CD14-positive monocyte (primary cell): ENCODE measurements around the gene FKBP15. TPM values are rescaled to one million over a fixed set of nuclear protein-coding genes. Genes with fewer than 3 reads are reported as not detected.
A peak's percentile ranks its signal among the peaks of the same experiment; 100 is the strongest.

Experiments
- DNase-seq, 3 donors: peaks; one replicate each; pipeline ENCODE4 v3.0.0-alpha.2; 2011 to 2022
- H2AFZ ChIP-seq: 2 replicates; pipeline ENCODE4 v1.6.0; 2012; ENCODE audit warnings: mild to moderate bottlenecking, low read depth, low read length, inconsistent platforms; ENCODE audit not compliant: insufficient read depth, poor library complexity, severe bottlenecking
- H3K27ac ChIP-seq, 2 donors: 1 replicate in 1 of 2; 2 replicates in 1 of 2; pipeline ENCODE4 v1.5.1; 2012 to 2013; ENCODE audit warnings: low read length in 2 of 2, control low read depth in 1 of 2, inconsistent platforms in 1 of 2, low read depth in 1 of 2, mild to moderate bottlenecking in 1 of 2
- H3K27me3 ChIP-seq, 2 donors: one replicate each; pipeline versions ENCODE4 v1.6.0 to v1.6.1; 2011 to 2013; ENCODE audit warnings: low read length in 2 of 2; ENCODE audit not compliant: control insufficient read depth in 2 of 2, insufficient read depth in 2 of 2
- H3K36me3 ChIP-seq, 2 donors: replicated peaks in 1 of 2; 1 replicate in 1 of 2; 2 replicates in 1 of 2; pipeline versions ENCODE4 v1.5.1 to v1.6.1; 2012 to 2013; ENCODE audit warnings: low read length in 2 of 2, control low read depth in 1 of 2, inconsistent platforms in 1 of 2, mild to moderate bottlenecking in 1 of 2; ENCODE audit not compliant: insufficient read depth in 2 of 2, control insufficient read depth in 1 of 2
- H3K4me1 ChIP-seq, 2 donors: 1 replicate in 1 of 2; 2 replicates in 1 of 2; pipeline versions ENCODE4 v1.5.1 to v1.6.1; 2012 to 2013; ENCODE audit warnings: low read length in 2 of 2, control low read depth in 1 of 2, inconsistent platforms in 1 of 2, mild to moderate bottlenecking in 1 of 2, moderate library complexity in 1 of 2; ENCODE audit not compliant: insufficient read depth in 2 of 2, control insufficient read depth in 1 of 2
- H3K4me2 ChIP-seq: replicated peaks from 2 replicates; pipeline ENCODE3; 2012; ENCODE audit warnings: low read length, moderate library complexity, mild to moderate bottlenecking; ENCODE audit not compliant: poor library complexity, severe bottlenecking; ENCODE audit errors: extremely low read depth
- H3K4me3 ChIP-seq, 3 experiments: fragments of 200-600 bp in 1 of 3; sonication (generic) in 1 of 3; replicated peaks in 1 of 3; 1 replicate in 2 of 3; 2 replicates in 1 of 3; pipeline ENCODE4 v1.5.1; 2011 to 2013; ENCODE audit warnings: low read length in 3 of 3, mild to moderate bottlenecking in 3 of 3, control low read depth in 2 of 3, low read depth in 2 of 3, inconsistent platforms in 1 of 3, moderate library complexity in 1 of 3
- H3K79me2 ChIP-seq: 2 replicates; pipeline ENCODE4 v1.6.0; 2012; ENCODE audit warnings: mild to moderate bottlenecking, control low read depth, inconsistent platforms, low read length, moderate library complexity; ENCODE audit not compliant: insufficient read depth
- H3K9ac ChIP-seq: 2 replicates; pipeline ENCODE4 v1.6.0; 2017; ENCODE audit warnings: low read length, mild to moderate bottlenecking; ENCODE audit not compliant: insufficient read depth, poor library complexity, severe bottlenecking
- H3K9me3 ChIP-seq, 2 donors: replicated peaks in 1 of 2; 1 replicate in 1 of 2; 2 replicates in 1 of 2; pipeline versions ENCODE4 v1.5.1 to v1.6.1; 2012 to 2013; ENCODE audit warnings: low read length in 2 of 2, control low read depth in 1 of 2; ENCODE audit not compliant: control insufficient read depth in 1 of 2, insufficient read depth in 1 of 2
- H4K20me1 ChIP-seq: 2 replicates; pipeline ENCODE4 v1.6.0; 2012; ENCODE audit warnings: mild to moderate bottlenecking, low read length, control low read depth, moderate library complexity; ENCODE audit not compliant: insufficient read depth
- H3K27ac Mint-ChIP-seq, 7 donors: one replicate each; pipeline ENCODE4 v1.8.0; 2020; ENCODE audit warnings: mild to moderate bottlenecking in 7 of 7, mixed read lengths in 7 of 7, moderate library complexity in 6 of 7, inconsistent platforms in 2 of 7
- H3K27me3 Mint-ChIP-seq, 3 donors: one replicate each; pipeline ENCODE4 v1.8.0; 2021 to 2022; ENCODE audit warnings: low read depth in 3 of 3, mild to moderate bottlenecking in 3 of 3, mixed read lengths in 3 of 3, moderate library complexity in 3 of 3, inconsistent platforms in 1 of 3
- H3K36me3 Mint-ChIP-seq, 2 donors: one replicate each; pipeline ENCODE4 v1.8.0; 2020; ENCODE audit warnings: mixed read lengths in 2 of 2, inconsistent platforms in 1 of 2, mild to moderate bottlenecking in 1 of 2
- H3K4me1 Mint-ChIP-seq: one replicate; pipeline ENCODE4 v1.8.0; 2020; ENCODE audit warnings: mild to moderate bottlenecking, mixed read lengths
- H3K4me3 Mint-ChIP-seq, 2 donors: one replicate each; pipeline ENCODE4 v1.8.0; 2020; ENCODE audit warnings: mild to moderate bottlenecking in 2 of 2, mixed read lengths in 2 of 2, moderate library complexity in 1 of 2
- H3K9me3 Mint-ChIP-seq, 7 donors: one replicate each; pipeline ENCODE4 v1.8.0; 2020 to 2022; ENCODE audit warnings: mixed read lengths in 7 of 7, mild to moderate bottlenecking in 6 of 7, moderate library complexity in 6 of 7, inconsistent platforms in 2 of 7
- WGBS: methylation state at CpG from one replicate; pipeline ENCODE4 v1.1.5; 2013; ENCODE audit warnings: missing lambda C conversion rate; ENCODE audit not compliant: insufficient coverage; 5-methylcytosine and 5-hydroxymethylcytosine counted together
- intact Hi-C, 2 donors: fragments of 100-400 bp; cut with micrococcal nuclease; formaldehyde crosslinking; loops; one replicate each; pipeline versions ENCODE4 v1.15.0 to v1.15.1; 2023
- polyA plus RNA-seq, 3 donors: library from polyadenylated mRNA; depleted of rRNA in 1 of 3; unstranded in 2 of 3; stranded (reverse) in 1 of 3; fragments of 300-500 nt in 2 of 3; fragments of >200 nt in 1 of 3; fragmentation: Illumina TruSeq in 2 of 3; gene quantifications; 1 replicate in 2 of 3; 2 replicates in 1 of 3; pipeline ENCODE4 v1.2.3, GENCODE V29; 2012 to 2021
- TF ChIP-seq, protein P1 (sequence below): fragments of 200-600 bp; IDR thresholded peaks from one replicate; pipeline ENCODE4 v1.8.0; 2022; ENCODE audit warnings: antibody characterized with exemption, mild to moderate bottlenecking

The FKBP15 gene
- polyA plus RNA-seq, 3 donors, result 32.3 to 120 (median 55.7) TPM

DNA sequence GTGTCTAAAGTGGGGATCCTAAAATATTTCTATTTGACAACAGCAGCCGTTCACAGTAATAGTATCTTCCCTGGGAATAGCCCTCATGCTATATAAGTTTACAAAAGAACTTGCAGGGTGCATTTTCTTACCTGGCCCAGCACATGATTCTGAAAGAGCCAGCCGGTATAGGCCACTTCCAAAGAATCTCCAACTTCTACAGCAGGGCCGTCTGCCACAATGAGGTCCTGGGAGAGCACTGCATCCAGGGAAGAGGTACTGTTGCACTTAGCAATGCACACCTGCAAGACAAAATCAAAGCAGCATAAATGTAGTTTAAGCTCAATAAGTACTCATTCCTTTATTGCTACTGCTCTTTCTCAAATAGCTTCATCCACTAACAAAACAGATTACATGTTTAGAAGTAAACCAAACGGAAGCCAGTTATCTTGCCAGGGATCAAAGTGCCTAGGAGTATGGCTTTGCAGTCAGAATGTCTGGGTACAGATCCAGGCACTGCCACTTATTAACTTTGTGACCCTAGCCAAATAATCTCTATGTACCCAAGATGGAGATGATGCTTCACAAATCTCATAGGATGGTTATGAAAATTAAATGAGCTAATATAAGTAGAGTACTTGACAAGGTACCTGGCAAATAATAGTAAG is 21.3 kb downstream of the FKBP15 start:
- intact Hi-C loops, result no loop called here
- WGBS, result 100% methylated on average over 2 of the region's 4 CpGs

DNA sequence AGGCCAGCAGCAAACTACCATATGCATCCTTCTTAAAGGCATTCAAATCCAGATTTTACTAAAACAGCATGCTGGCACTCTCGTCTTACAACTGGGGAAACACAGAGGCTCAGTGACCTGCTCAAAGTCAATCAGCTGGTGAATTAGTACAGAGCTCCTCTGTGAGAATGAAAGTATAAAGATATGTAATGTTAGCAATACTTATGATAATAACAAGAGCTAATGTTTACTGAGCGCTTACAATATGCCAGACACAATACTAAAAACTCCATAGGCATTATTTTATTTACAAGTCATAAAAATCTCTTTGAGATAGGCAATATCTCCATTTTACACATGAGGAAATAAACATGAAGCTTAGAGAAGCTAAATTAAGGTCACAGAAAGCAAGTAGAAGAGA is 28.6 kb downstream of the FKBP15 start:
- Histone ChIP-seq H3K4me3 (no peak overlapping the region), H2AFZ (no peak overlapping the region), H3K36me3 (peaks cover 57 to 74% of the 10 kb centered on the region in 2 donors), H3K4me2 (no peak overlapping the region), H3K27ac (peak overlapping the region in 1 of 2 donors; percentile 57), H3K9me3 (no peaks in the 10 kb centered on the region), H3K27me3 (no peaks in the 10 kb centered on the region), H4K20me1 (peaks cover 28% of the 10 kb centered on the region), H3K79me2 (peaks cover 81% of the 10 kb centered on the region), H3K9ac (no peak overlapping the region), H3K4me1 (peaks cover 25 to 36% of the 10 kb centered on the region in 2 donors)
- peak overlapping the region in 2 of 7 donors; percentile 74 to 80 for H3K27ac Mint-ChIP-seq
- TF ChIP-seq, protein P1, sequence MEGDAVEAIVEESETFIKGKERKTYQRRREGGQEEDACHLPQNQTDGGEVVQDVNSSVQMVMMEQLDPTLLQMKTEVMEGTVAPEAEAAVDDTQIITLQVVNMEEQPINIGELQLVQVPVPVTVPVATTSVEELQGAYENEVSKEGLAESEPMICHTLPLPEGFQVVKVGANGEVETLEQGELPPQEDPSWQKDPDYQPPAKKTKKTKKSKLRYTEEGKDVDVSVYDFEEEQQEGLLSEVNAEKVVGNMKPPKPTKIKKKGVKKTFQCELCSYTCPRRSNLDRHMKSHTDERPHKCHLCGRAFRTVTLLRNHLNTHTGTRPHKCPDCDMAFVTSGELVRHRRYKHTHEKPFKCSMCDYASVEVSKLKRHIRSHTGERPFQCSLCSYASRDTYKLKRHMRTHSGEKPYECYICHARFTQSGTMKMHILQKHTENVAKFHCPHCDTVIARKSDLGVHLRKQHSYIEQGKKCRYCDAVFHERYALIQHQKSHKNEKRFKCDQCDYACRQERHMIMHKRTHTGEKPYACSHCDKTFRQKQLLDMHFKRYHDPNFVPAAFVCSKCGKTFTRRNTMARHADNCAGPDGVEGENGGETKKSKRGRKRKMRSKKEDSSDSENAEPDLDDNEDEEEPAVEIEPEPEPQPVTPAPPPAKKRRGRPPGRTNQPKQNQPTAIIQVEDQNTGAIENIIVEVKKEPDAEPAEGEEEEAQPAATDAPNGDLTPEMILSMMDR, result no peak
- no peak for DNase-seq
- intact Hi-C loops, result no loop called here
- H3K4me1 Mint-ChIP-seq, result peaks cover 27% of the 10 kb centered on the region
- H3K36me3 Mint-ChIP-seq, result peaks cover 66 to 68% of the 10 kb centered on the region in 2 donors
- peaks cover 0 to 2% (median 0%) of the 10 kb centered on the region in 7 donors for H3K9me3 Mint-ChIP-seq
- H3K4me3 Mint-ChIP-seq, result no peak overlapping the region
- WGBS, result 100% methylated on average over 1 of the region's 2 CpGs
- H3K27me3 Mint-ChIP-seq, result no peaks in the 10 kb centered on the region

More for the DNA sequence above, 21.3 kb downstream of the FKBP15 start:
- Mint-ChIP-seq H3K4me3 (no peak overlapping the region), H3K36me3 (peaks cover 86 to 94% of the 10 kb centered on the region in 2 donors), H3K4me1 (no peaks in the 10 kb centered on the region), H3K27me3 (no peaks in the 10 kb centered on the region), H3K9me3 (no peaks in the 10 kb centered on the region), H3K27ac (peak overlapping the region in 2 of 7 donors; percentile 50)
- Histone ChIP-seq H3K36me3 (peaks cover 89 to 100% of the 10 kb centered on the region in 2 donors), H3K9ac (no peak overlapping the region), H4K20me1 (peaks cover 57% of the 10 kb centered on the region), H3K9me3 (no peaks in the 10 kb centered on the region), H3K4me3 (no peak overlapping the region), H3K27ac (no peak overlapping the region), H3K4me1 (peaks cover 0 to 1% of the 10 kb centered on the region in 2 donors), H2AFZ (no peak overlapping the region), H3K79me2 (peaks cover 78% of the 10 kb centered on the region), H3K27me3 (no peaks in the 10 kb centered on the region), H3K4me2 (no peak overlapping the region)
- TF ChIP-seq, protein P1, result no peak
- no peak for DNase-seq
